ENCODE measurements around the gene TAMALIN. TPM values are rescaled to one million over a fixed set of nuclear protein-coding genes. Genes with fewer than 3 reads are reported as not detected.
"Not testable (repeated sequence)": the region's sequence is repeated elsewhere in the genome, so short reads cannot be mapped to it uniquely, and the experiment has no call there.

Gene TAMALIN
- total RNA-seq, 4 donors from 2014 or later = 11.5 to 14.5 (median 12.5) TPM

- Histone ChIP-seq H3K27me3 (no peaks in the 10 kb centered on the region), H3K27ac (no peak overlapping the region), H3K4me1 (peaks cover 39% of the 10 kb centered on the region), H3K36me3 (peaks cover 45% of the 10 kb centered on the region), H3K4me3 (no peak overlapping the region), H3K9me3 (no peaks in the 10 kb centered on the region)
- TF ChIP-seq POLR2A (IDR thresholded peaks at IDR 0.05) (no peak), CTCF (IDR thresholded peaks at IDR 0.05) (no peak), EP300 (IDR thresholded peaks at IDR 0.05) (no peak), POLR2AphosphoS5 (IDR thresholded peaks at IDR 0.05) (no peak)
- 82% methylated on average over 10 of the region's 10 CpGs for WGBS
- DNase-seq (ENCODE audit: low spot score in 2 of 2) = peak in 1 of 2 donors; percentile 73
Measured at GRCh38 chr12:51976376-51977160, 30.2 kb upstream of the TAMALIN start.

- no peak for TF ChIP-seq EP300 (IDR thresholded peaks at IDR 0.05)
- no peak for TF ChIP-seq CTCF (IDR thresholded peaks at IDR 0.05)
- no peak for TF ChIP-seq POLR2A (IDR thresholded peaks at IDR 0.05)
- no peak for TF ChIP-seq POLR2AphosphoS5 (IDR thresholded peaks at IDR 0.05)
- H3K4me1 ChIP-seq = peaks cover 32% of the 10 kb centered on the region
- H3K36me3 ChIP-seq = peaks cover 52% of the 10 kb centered on the region
- no peaks in the 10 kb centered on the region for H3K27me3 ChIP-seq
- 88% methylated on average over 8 of the region's 8 CpGs for WGBS
- no peak overlapping the region for H3K4me3 ChIP-seq
- H3K27ac ChIP-seq = no peak overlapping the region
- H3K9me3 ChIP-seq = no peaks in the 10 kb centered on the region
- DNase-seq (ENCODE audit: low spot score in 2 of 2) = peak in 1 of 2 donors; percentile 21
Measured at GRCh38 chr12:51977320-51977753, 29.4 kb upstream of the TAMALIN start.

- not testable (repeated sequence) for H3K27me3 ChIP-seq, H3K27ac ChIP-seq, H3K9me3 ChIP-seq, H3K4me3 ChIP-seq
- peaks cover 12% of the 10 kb centered on the region for H3K4me1 ChIP-seq
- peaks cover 72% of the 10 kb centered on the region for H3K36me3 ChIP-seq
- peak in 1 of 2 donors; percentile 20 for DNase-seq (ENCODE audit: low spot score in 2 of 2)
- WGBS = 89% methylated on average over 5 of the region's 5 CpGs
Measured at GRCh38 chr12:51979306-51979705, 27.4 kb upstream of the TAMALIN start.

GRCh38 chr12:51980051-51980808 lies 26.5 kb upstream of the TAMALIN start:
- Histone ChIP-seq H3K4me1 (peaks cover 3% of the 10 kb centered on the region), H3K9me3 (no peaks in the 10 kb centered on the region), H3K36me3 (peaks cover 77% of the 10 kb centered on the region), H3K27ac (no peak overlapping the region), H3K27me3 (no peaks in the 10 kb centered on the region), H3K4me3 (no peak overlapping the region)
- no peak for TF ChIP-seq POLR2A (IDR thresholded peaks at IDR 0.05)
- TF ChIP-seq CTCF (IDR thresholded peaks at IDR 0.05) = peak; percentile 92 to 95
- TF ChIP-seq POLR2AphosphoS5 (IDR thresholded peaks at IDR 0.05) = no peak
- DNase-seq (ENCODE audit: low spot score in 2 of 2) = peak; percentile 80 to 87
- 41% methylated on average over 7 of the region's 7 CpGs for WGBS

- 82% methylated on average over 10 of the region's 10 CpGs for WGBS
- no peaks in the 10 kb centered on the region for H3K4me1 ChIP-seq
- peaks cover 77% of the 10 kb centered on the region for H3K36me3 ChIP-seq
- H3K4me3 ChIP-seq = no peak overlapping the region
- H3K9me3 ChIP-seq = no peaks in the 10 kb centered on the region
- TF ChIP-seq EP300 (IDR thresholded peaks at IDR 0.05) (no peak), POLR2A (IDR thresholded peaks at IDR 0.05) (no peak), CTCF (IDR thresholded peaks at IDR 0.05) (no peak), POLR2AphosphoS5 (IDR thresholded peaks at IDR 0.05) (no peak)
- DNase-seq (ENCODE audit: low spot score in 2 of 2) = peak in 1 of 2 donors; percentile 67
- H3K27me3 ChIP-seq = no peaks in the 10 kb centered on the region
- H3K27ac ChIP-seq = no peak overlapping the region
Measured at GRCh38 chr12:51980809-51981127, 26.0 kb upstream of the TAMALIN start.

All from suprapubic skin (tissue), 4 donors.